Suprapubic skin (tissue), 3 donors: ENCODE results near the gene TLE6.

Experiments used
- CTCF ChIP-seq, 2 donors: fragments of 200-600 bp in 1 of 2; fragments of 450-650 bp in 1 of 2; sonication (generic) in 1 of 2; IDR thresholded peaks; one replicate each; pipeline ENCODE4 v1.5.1; 2016 to 2019; ENCODE audit warnings: antibody characterized with exemption in 2 of 2, mild to moderate bottlenecking in 1 of 2, moderate library complexity in 1 of 2
- EP300 ChIP-seq: sonication (generic); formaldehyde crosslinking; IDR thresholded peaks from one replicate; pipeline ENCODE4 v1.6.1; 2017; ENCODE audit warnings: antibody characterized with exemption
- POLR2A ChIP-seq, 2 donors: fragments of 450-650 bp; IDR thresholded peaks; one replicate each; pipeline ENCODE4 v1.6.1; 2017; ENCODE audit warnings: antibody characterized with exemption in 2 of 2, mild to moderate bottlenecking in 2 of 2, moderate library complexity in 2 of 2

GRCh38 chr19:3017923-3018322 is 40.6 kb downstream of the TLE6 start:
- no peak for TF ChIP-seq CTCF (IDR thresholded peaks at IDR 0.05)
- no peak for TF ChIP-seq POLR2A (IDR thresholded peaks at IDR 0.05)
- TF ChIP-seq EP300: no peak
